WTC11 (cell line): ENCODE data around the gene PODN.

Experiments used
- FOXP1 ChIP-seq: sonication (generic); formaldehyde crosslinking; IDR thresholded peaks from 2 replicates; pipeline ENCODE4 v1.8.0; 2022; ENCODE audit warnings: missing genetic modification reagents, mild to moderate bottlenecking, moderate library complexity, borderline replicate concordance
- MYBL2 ChIP-seq: sonication (generic); formaldehyde crosslinking; IDR thresholded peaks from 2 replicates; pipeline ENCODE4 v1.8.1; 2023; ENCODE audit warnings: mild to moderate bottlenecking, moderate library complexity, missing genetic modification reagents
- NR1H2 ChIP-seq: sonication (generic); formaldehyde crosslinking; IDR thresholded peaks from 2 replicates; pipeline ENCODE4 v1.9.0; 2021; ENCODE audit warnings: mild to moderate bottlenecking, moderate library complexity, missing genetic modification reagents
- TEAD4 ChIP-seq: sonication (generic); formaldehyde crosslinking; IDR thresholded peaks from 2 replicates; pipeline ENCODE4 v1.8.0; 2022; ENCODE audit warnings: mild to moderate bottlenecking, missing genetic modification reagents
- TF ChIP-seq, protein P1 (sequence below): fragments of 200-600 bp; IDR thresholded peaks from 2 replicates; pipeline ENCODE4 v1.8.0; 2022; ENCODE audit warnings: antibody characterized with exemption
- TF ChIP-seq, protein P2 (sequence below): sonication (generic); formaldehyde crosslinking; IDR thresholded peaks from 2 replicates; pipeline ENCODE4 v1.8.0; 2022; ENCODE audit warnings: mild to moderate bottlenecking, missing genetic modification reagents
- TF ChIP-seq, protein P3 (sequence below): sonication (generic); formaldehyde crosslinking; IDR thresholded peaks from 2 replicates; pipeline ENCODE4 v1.8.1; 2023; ENCODE audit warnings: mild to moderate bottlenecking, missing genetic modification reagents
- TF ChIP-seq, protein P4 (sequence below): sonication (generic); formaldehyde crosslinking; IDR thresholded peaks from 2 replicates; pipeline ENCODE4 v1.8.1; 2023; ENCODE audit warnings: mild to moderate bottlenecking, moderate library complexity, missing genetic modification reagents

DNA sequence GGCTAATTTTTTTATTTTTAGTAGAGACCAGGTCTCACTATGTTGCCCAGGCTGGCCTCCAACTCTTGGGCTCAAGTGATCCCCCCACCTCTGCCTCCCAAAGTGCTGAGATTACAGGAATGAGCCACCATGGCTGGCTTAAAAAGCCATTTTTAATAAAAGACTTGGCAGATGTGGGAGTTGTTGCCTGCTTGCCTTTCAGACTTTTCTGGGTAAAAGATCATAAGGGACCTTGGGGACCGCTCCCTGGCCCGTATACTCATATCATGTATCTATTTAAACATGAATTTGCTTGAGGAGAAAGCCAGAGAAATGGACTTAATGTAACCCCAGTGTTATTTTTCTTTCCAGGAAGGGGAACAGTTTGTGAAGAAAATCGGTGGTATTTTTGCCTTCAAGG lies 23.4 kb upstream of the PODN start:
- TF ChIP-seq, protein P1, sequence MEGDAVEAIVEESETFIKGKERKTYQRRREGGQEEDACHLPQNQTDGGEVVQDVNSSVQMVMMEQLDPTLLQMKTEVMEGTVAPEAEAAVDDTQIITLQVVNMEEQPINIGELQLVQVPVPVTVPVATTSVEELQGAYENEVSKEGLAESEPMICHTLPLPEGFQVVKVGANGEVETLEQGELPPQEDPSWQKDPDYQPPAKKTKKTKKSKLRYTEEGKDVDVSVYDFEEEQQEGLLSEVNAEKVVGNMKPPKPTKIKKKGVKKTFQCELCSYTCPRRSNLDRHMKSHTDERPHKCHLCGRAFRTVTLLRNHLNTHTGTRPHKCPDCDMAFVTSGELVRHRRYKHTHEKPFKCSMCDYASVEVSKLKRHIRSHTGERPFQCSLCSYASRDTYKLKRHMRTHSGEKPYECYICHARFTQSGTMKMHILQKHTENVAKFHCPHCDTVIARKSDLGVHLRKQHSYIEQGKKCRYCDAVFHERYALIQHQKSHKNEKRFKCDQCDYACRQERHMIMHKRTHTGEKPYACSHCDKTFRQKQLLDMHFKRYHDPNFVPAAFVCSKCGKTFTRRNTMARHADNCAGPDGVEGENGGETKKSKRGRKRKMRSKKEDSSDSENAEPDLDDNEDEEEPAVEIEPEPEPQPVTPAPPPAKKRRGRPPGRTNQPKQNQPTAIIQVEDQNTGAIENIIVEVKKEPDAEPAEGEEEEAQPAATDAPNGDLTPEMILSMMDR = no peak
- TF ChIP-seq TEAD4 (CRISPR knock-in tag) = no peak
- TF ChIP-seq, protein P2, sequence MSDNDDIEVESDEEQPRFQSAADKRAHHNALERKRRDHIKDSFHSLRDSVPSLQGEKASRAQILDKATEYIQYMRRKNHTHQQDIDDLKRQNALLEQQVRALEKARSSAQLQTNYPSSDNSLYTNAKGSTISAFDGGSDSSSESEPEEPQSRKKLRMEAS (CRISPR knock-in tag) = no peak
- TF ChIP-seq, protein P3, sequence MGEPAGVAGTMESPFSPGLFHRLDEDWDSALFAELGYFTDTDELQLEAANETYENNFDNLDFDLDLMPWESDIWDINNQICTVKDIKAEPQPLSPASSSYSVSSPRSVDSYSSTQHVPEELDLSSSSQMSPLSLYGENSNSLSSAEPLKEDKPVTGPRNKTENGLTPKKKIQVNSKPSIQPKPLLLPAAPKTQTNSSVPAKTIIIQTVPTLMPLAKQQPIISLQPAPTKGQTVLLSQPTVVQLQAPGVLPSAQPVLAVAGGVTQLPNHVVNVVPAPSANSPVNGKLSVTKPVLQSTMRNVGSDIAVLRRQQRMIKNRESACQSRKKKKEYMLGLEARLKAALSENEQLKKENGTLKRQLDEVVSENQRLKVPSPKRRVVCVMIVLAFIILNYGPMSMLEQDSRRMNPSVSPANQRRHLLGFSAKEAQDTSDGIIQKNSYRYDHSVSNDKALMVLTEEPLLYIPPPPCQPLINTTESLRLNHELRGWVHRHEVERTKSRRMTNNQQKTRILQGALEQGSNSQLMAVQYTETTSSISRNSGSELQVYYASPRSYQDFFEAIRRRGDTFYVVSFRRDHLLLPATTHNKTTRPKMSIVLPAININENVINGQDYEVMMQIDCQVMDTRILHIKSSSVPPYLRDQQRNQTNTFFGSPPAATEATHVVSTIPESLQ (CRISPR knock-in tag) = no peak
- no peak for TF ChIP-seq FOXP1 (CRISPR knock-in tag)
- TF ChIP-seq NR1H2 (CRISPR knock-in tag) = no peak
- TF ChIP-seq, protein P4, sequence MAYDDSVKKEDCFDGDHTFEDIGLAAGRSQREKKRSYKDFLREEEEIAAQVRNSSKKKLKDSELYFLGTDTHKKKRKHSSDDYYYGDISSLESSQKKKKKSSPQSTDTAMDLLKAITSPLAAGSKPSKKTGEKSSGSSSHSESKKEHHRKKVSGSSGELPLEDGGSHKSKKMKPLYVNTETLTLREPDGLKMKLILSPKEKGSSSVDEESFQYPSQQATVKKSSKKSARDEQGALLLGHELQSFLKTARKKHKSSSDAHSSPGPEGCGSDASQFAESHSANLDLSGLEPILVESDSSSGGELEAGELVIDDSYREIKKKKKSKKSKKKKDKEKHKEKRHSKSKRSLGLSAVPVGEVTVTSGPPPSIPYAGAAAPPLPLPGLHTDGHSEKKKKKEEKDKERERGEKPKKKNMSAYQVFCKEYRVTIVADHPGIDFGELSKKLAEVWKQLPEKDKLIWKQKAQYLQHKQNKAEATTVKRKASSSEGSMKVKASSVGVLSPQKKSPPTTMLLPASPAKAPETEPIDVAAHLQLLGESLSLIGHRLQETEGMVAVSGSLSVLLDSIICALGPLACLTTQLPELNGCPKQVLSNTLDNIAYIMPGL = no peak
- no peak for TF ChIP-seq MYBL2 (CRISPR knock-in tag)
